Measurements from ENCODE around the gene DCAF7. TPM values are rescaled to one million over a fixed set of nuclear protein-coding genes. Genes with fewer than 3 reads are reported as not detected.

The DCAF7 gene
- total and polyA plus RNA-seq, 4 experiments from 2014 or later = 75.6 to 93.0 (median 86.5) TPM

GRCh38 chr17:63609816-63610573 is 59.7 kb downstream of the DCAF7 start:
- H3K27me3 ChIP-seq (ENCODE audit: insufficient read depth, low read length) = no peaks in the 10 kb centered on the region
- no peaks in the 10 kb centered on the region for H3K9me3 ChIP-seq (ENCODE audit: control insufficient read depth in 1 of 2, low read length in 2 of 2)
- Mint-ChIP-seq H3K4me1 (peaks cover 27 to 45% (median 34%) of the 10 kb centered on the region in 4 donors), H3K4me3 (peak overlapping the region; percentile 43 to 80 (median 69)), H3K27ac (peak overlapping the region; percentile 83 to 99 (median 93)), H3K9me3 (peaks cover 0 to 1% (median 0%) of the 10 kb centered on the region in 8 donors), H3K36me3 (peaks cover 31 to 45% of the 10 kb centered on the region in 2 donors), H3K27me3 (no peaks in the 10 kb centered on the region)
- CTCF ChIA-PET (ENCODE audit: partially characterized antibody) = interaction anchor here (1.3 to 8.6 kb wide), 12 partner anchors 9 to 203 kb away, joined by 3 to 255 read pairs (median 31); partner anchors contain the start of genes ACE, CYB561, MAP3K3 and TACO1
- intact Hi-C loops (cut with micrococcal nuclease) = loop anchor here (1.0 to 5.0 kb wide), 3 partner anchors 13 to 908 kb away; partner anchors contain the start of gene CYB561
- H3K36me3 ChIP-seq (ENCODE audit: insufficient read depth, low read length) = peaks cover 26% of the 10 kb centered on the region
- POLR2A ChIA-PET (ENCODE audit: partially characterized antibody) = interaction anchor here (0.7 to 6.0 kb wide), 16 partner anchors 9 to 190 kb away, joined by 3 to 72 read pairs (median 16); partner anchors contain the start of genes ACE, CYB561, DCAF7 and MAP3K3
- H3K4me1 ChIP-seq (ENCODE audit: insufficient read depth, low read length) = peaks cover 36% of the 10 kb centered on the region
- DNase-seq = peak; percentile 45 to 63 (median 51)
- peak overlapping the region; percentile 1 for H3K27ac ChIP-seq (ENCODE audit: low read depth, low read length)
- H3K4me3 ChIP-seq (ENCODE audit: low read length in 2 of 2) = no peak overlapping the region

GRCh38 chr17:63610854-63611253 is 60.6 kb downstream of the DCAF7 start:
- Mint-ChIP-seq H3K36me3 (peaks cover 22 to 36% of the 10 kb centered on the region in 2 donors), H3K4me1 (peaks cover 27 to 45% (median 33%) of the 10 kb centered on the region in 4 donors), H3K27me3 (no peaks in the 10 kb centered on the region), H3K27ac (peak overlapping the region; percentile 62 to 99 (median 93)), H3K4me3 (peak overlapping the region in 7 of 8 donors; percentile 58 to 80 (median 70)), H3K9me3 (peaks cover 0 to 1% (median 0%) of the 10 kb centered on the region in 8 donors)
- DNase-seq = no peak
- no peaks in the 10 kb centered on the region for H3K9me3 ChIP-seq (ENCODE audit: control insufficient read depth in 1 of 2, low read length in 2 of 2)
- H3K36me3 ChIP-seq (ENCODE audit: insufficient read depth, low read length) = peaks cover 17% of the 10 kb centered on the region
- CTCF ChIA-PET (ENCODE audit: partially characterized antibody) = interaction anchor here (0.9 to 8.6 kb wide), 16 partner anchors 10 to 203 kb away, joined by 3 to 255 read pairs (median 20); partner anchors contain the start of genes ACE, CYB561, MAP3K3 and TACO1
- H3K27ac ChIP-seq (ENCODE audit: low read depth, low read length) = peak overlapping the region; percentile 46
- H3K4me3 ChIP-seq (ENCODE audit: low read length in 2 of 2) = no peak overlapping the region
- intact Hi-C loops (cut with micrococcal nuclease) = loop anchor here (1.0 to 5.0 kb wide), 3 partner anchors 14 to 909 kb away; partner anchors contain the start of gene CYB561
- no peaks in the 10 kb centered on the region for H3K27me3 ChIP-seq (ENCODE audit: insufficient read depth, low read length)
- POLR2A ChIA-PET (ENCODE audit: partially characterized antibody) = interaction anchor here (0.7 to 6.0 kb wide), 17 partner anchors 9 to 190 kb away, joined by 3 to 72 read pairs (median 15); partner anchors contain the start of genes ACE, CYB561, DCAF7 and MAP3K3
- H3K4me1 ChIP-seq (ENCODE audit: insufficient read depth, low read length) = peaks cover 36% of the 10 kb centered on the region

GRCh38 chr17:63611354-63611753 is 61.1 kb downstream of the DCAF7 start:
- H3K36me3 Mint-ChIP-seq = peaks cover 17 to 31% of the 10 kb centered on the region in 2 donors
- Histone ChIP-seq H3K27ac (ENCODE audit: low read depth, low read length) (peak overlapping the region; percentile 46), H3K27me3 (ENCODE audit: insufficient read depth, low read length) (no peaks in the 10 kb centered on the region), H3K4me3 (ENCODE audit: low read length in 2 of 2) (no peak overlapping the region), H3K4me1 (ENCODE audit: insufficient read depth, low read length) (peaks cover 36% of the 10 kb centered on the region), H3K9me3 (ENCODE audit: control insufficient read depth in 1 of 2, low read length in 2 of 2) (no peaks in the 10 kb centered on the region), H3K36me3 (ENCODE audit: insufficient read depth, low read length) (peaks cover 12% of the 10 kb centered on the region)
- H3K9me3 Mint-ChIP-seq = peaks cover 0 to 1% (median 0%) of the 10 kb centered on the region in 8 donors
- no peaks in the 10 kb centered on the region for H3K27me3 Mint-ChIP-seq
- ChIA-PET CTCF (ENCODE audit: partially characterized antibody) (interaction anchor here (0.6 to 8.6 kb wide), 37 partner anchors 8 to 204 kb away, joined by 3 to 255 read pairs (median 7); partner anchors contain the start of genes ACE, CYB561, MAP3K3 and TACO1), POLR2A (ENCODE audit: partially characterized antibody) (interaction anchor here (0.6 to 6.0 kb wide), 21 partner anchors 8 to 205 kb away, joined by 3 to 72 read pairs (median 13); partner anchors contain the start of genes ACE, CYB561, DCAF7 and MAP3K3)
- H3K4me1 Mint-ChIP-seq = peaks cover 27 to 45% (median 32%) of the 10 kb centered on the region in 4 donors
- H3K27ac Mint-ChIP-seq = peak overlapping the region; percentile 62 to 99 (median 93)
- peak overlapping the region; percentile 9 to 80 (median 69) for H3K4me3 Mint-ChIP-seq
- DNase-seq = peak in 4 of 5 donors; percentile 24 to 46 (median 39)
- intact Hi-C loops (cut with micrococcal nuclease) = loop anchor here (5.0 kb wide), 2 partner anchors 164 to 909 kb away; partner anchors contain the start of gene CYB561

- H3K27ac ChIP-seq (ENCODE audit: low read depth, low read length) = no peak overlapping the region
- no peaks in the 10 kb centered on the region for H3K27me3 ChIP-seq (ENCODE audit: insufficient read depth, low read length)
- H3K4me1 ChIP-seq (ENCODE audit: insufficient read depth, low read length) = peaks cover 36% of the 10 kb centered on the region
- no peaks in the 10 kb centered on the region for H3K9me3 ChIP-seq (ENCODE audit: control insufficient read depth in 1 of 2, low read length in 2 of 2)
- H3K36me3 ChIP-seq (ENCODE audit: insufficient read depth, low read length) = no peaks in the 10 kb centered on the region
- H3K4me3 ChIP-seq (ENCODE audit: low read length in 2 of 2) = no peak overlapping the region
- no peak for DNase-seq
- POLR2A ChIA-PET (ENCODE audit: partially characterized antibody) = interaction anchor here (2.4 to 4.9 kb wide), 2 partner anchors 12 to 194 kb away, joined by 7 to 42 read pairs; partner anchors contain the start of gene TACO1
- Mint-ChIP-seq H3K4me3 (no peak overlapping the region), H3K36me3 (peaks cover 5 to 8% of the 10 kb centered on the region in 2 donors), H3K9me3 (no peaks in the 10 kb centered on the region), H3K27me3 (no peaks in the 10 kb centered on the region), H3K27ac (peak overlapping the region in 1 of 7 donors; percentile 23), H3K4me1 (peaks cover 25 to 31% (median 29%) of the 10 kb centered on the region in 4 donors)
- CTCF ChIA-PET (ENCODE audit: partially characterized antibody) = interaction anchor here (0.7 to 8.6 kb wide), 10 partner anchors 13 to 206 kb away, joined by 3 to 255 read pairs (median 26); partner anchors contain the start of genes ACE and CYB561
- intact Hi-C loops (cut with micrococcal nuclease) = loop anchor here (5.0 kb wide), 2 partner anchors 166 to 911 kb away; partner anchors contain the start of gene CYB561
Measured at GRCh38 chr17:63613663-63614062, 63.4 kb downstream of the DCAF7 start.

- H3K36me3 ChIP-seq (ENCODE audit: insufficient read depth, low read length) = no peaks in the 10 kb centered on the region
- Mint-ChIP-seq H3K27me3 (no peaks in the 10 kb centered on the region), H3K27ac (peak overlapping the region; percentile 39 to 94 (median 84)), H3K9me3 (no peaks in the 10 kb centered on the region), H3K4me1 (peaks cover 23 to 43% (median 33%) of the 10 kb centered on the region in 4 donors), H3K36me3 (peaks cover 0 to 11% of the 10 kb centered on the region in 2 donors), H3K4me3 (peak overlapping the region; percentile 76 to 97 (median 95))
- ChIA-PET POLR2A (ENCODE audit: partially characterized antibody) (interaction anchor here (0.6 to 5.4 kb wide), 34 partner anchors 9 to 885 kb away, joined by 3 to 96 read pairs (median 6); partner anchors contain the start of genes ACE, CCDC47, CEP95 and CYB561), CTCF (ENCODE audit: partially characterized antibody) (interaction anchor here (0.8 to 3.9 kb wide), 11 partner anchors 10 to 214 kb away, joined by 3 to 37 read pairs (median 4); no protein-coding TSS in a partner anchor)
- DNase-seq = no peak
- H3K9me3 ChIP-seq (ENCODE audit: control insufficient read depth in 1 of 2, low read length in 2 of 2) = no peaks in the 10 kb centered on the region
- intact Hi-C loops (cut with micrococcal nuclease) = loop anchor here (1.0 to 5.0 kb wide), 4 partner anchors 9 to 206 kb away; partner anchors contain the start of genes FTSJ3, PSMC5 and TACO1
- peak overlapping the region; percentile 79 for H3K27ac ChIP-seq (ENCODE audit: low read depth, low read length)
- no peaks in the 10 kb centered on the region for H3K27me3 ChIP-seq (ENCODE audit: insufficient read depth, low read length)
- peak overlapping the region; percentile 61 to 77 for H3K4me3 ChIP-seq (ENCODE audit: low read length in 2 of 2)
- peaks cover 37% of the 10 kb centered on the region for H3K4me1 ChIP-seq (ENCODE audit: insufficient read depth, low read length)
Measured at GRCh38 chr17:63621229-63621683, 71.0 kb downstream of the DCAF7 start.
